ENCODE measurements around the gene SMG6. TPM values are rescaled to one million over a fixed set of nuclear protein-coding genes. Genes with fewer than 3 reads are reported as not detected.

The SMG6 gene
- total and polyA plus RNA-seq, 2 donors (not counting 3 experiments of a cell fraction or from before 2014, with no cell fraction given), result 40.1 to 42.2 TPM

DNA sequence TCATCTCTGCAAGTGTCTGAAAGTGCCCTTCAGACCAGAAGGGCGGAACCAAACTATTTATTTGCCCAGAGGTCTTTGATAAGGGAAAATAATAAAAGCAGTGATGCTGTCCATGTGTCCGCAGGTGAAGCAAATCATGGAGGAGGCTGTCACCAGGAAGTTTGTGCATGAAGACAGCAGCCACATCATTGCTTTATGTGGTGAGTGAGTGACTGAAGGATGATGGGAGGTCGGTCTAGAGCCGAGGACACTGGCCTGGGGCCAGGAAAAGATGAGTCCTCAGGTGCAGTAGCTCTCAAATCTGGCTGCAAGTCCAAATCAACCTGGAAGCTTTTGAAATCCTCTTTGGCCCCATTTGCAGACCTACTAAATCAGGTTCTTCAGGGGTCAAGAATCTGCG, 39.8 kb upstream of the SMG6 start:
- no peaks in the 10 kb centered on the region for H3K9me3 ChIP-seq (replicated peaks; ENCODE audit: control insufficient read depth, insufficient read depth, low read length)
- H3K27me3 ChIP-seq (ENCODE audit: control insufficient read depth in 2 of 2, insufficient read depth in 2 of 2, low read length in 2 of 2), result no peaks in the 10 kb centered on the region
- H3K4me3 ChIP-seq (replicated peaks in 1 of 3; ENCODE audit: insufficient read depth in 1 of 3, low read depth in 1 of 3, low read length in 3 of 3), result no peak overlapping the region
- no peak for TF ChIP-seq FOS (IDR thresholded peaks at IDR 0.05; ENCODE audit: borderline replicate concordance, insufficient read depth, low read length)
- TF ChIP-seq POLR2AphosphoS5 (IDR thresholded peaks at IDR 0.05; ENCODE audit: insufficient read depth, low read depth, low read length), result no peak
- no peak for TF ChIP-seq CTCF (IDR thresholded peaks at IDR 0.05; ENCODE audit: extremely low read depth in 1 of 2, insufficient read depth in 1 of 2, low read depth in 1 of 2, low read length in 2 of 2)
- TF ChIP-seq GATA2 (IDR thresholded peaks at IDR 0.05; ENCODE audit: insufficient read depth, insufficient read length, low read depth, low read length), result no peak
- no peak for TF ChIP-seq EZH2 (IDR thresholded peaks at IDR 0.05; ENCODE audit: borderline replicate concordance, low read depth, low read length, severe bottlenecking)
- TF ChIP-seq POLR2A (IDR thresholded peaks at IDR 0.05; ENCODE audit: low read depth, low read length), result no peak
- no peak for TF ChIP-seq JUN (IDR thresholded peaks at IDR 0.05; ENCODE audit: borderline replicate concordance, insufficient read depth, insufficient read length, low read depth)
- TF ChIP-seq MYC (IDR thresholded peaks at IDR 0.05; ENCODE audit: low read depth, low read length), result no peak
- TF ChIP-seq, protein P1, sequence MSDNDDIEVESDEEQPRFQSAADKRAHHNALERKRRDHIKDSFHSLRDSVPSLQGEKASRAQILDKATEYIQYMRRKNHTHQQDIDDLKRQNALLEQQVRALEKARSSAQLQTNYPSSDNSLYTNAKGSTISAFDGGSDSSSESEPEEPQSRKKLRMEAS (IDR thresholded peaks at IDR 0.05; ENCODE audit: insufficient read depth, insufficient read length), result no peak
- no peak overlapping the region for H2AFZ ChIP-seq (ENCODE audit: low read depth, low read length)
- no peaks in the 10 kb centered on the region for H4K20me1 ChIP-seq (replicated peaks; ENCODE audit: control insufficient read depth, extremely low read depth, insufficient read depth, low read length)
- DNase-seq (ENCODE audit: low read depth, low spot score) (no peak), FAIRE-seq (no peak)
- no peak overlapping the region for H3K27ac ChIP-seq (ENCODE audit: insufficient read depth, low read depth, low read length)
- H3K4me2 ChIP-seq (ENCODE audit: insufficient read depth, low read length), result no peak overlapping the region
- ChIA-PET CTCF (interaction anchor here (1.2 to 1.7 kb wide), 2 partner anchors 9 to 17 kb away, joined by 3 to 4 read pairs; no protein-coding TSS in a partner anchor), POLR2A (no interaction called here)
- intact Hi-C loops (cut with micrococcal nuclease), result no loop called here
- H3K9me1 ChIP-seq (replicated peaks; ENCODE audit: control insufficient read depth, extremely low read depth, insufficient read depth, low read length), result no peaks in the 10 kb centered on the region
- no peak overlapping the region for H3K9ac ChIP-seq (replicated peaks; ENCODE audit: extremely low read depth, insufficient read depth, low read length)
- BruUV-seq (replicated peaks), result no TSS peak
- H3K36me3 ChIP-seq (ENCODE audit: control insufficient read depth in 2 of 2, extremely low read depth in 1 of 2, insufficient read depth in 2 of 2, low read length in 2 of 2), result peaks cover 0 to 9% of the 10 kb centered on the region in 2 experiments
- dilution Hi-C loops (cut with MboI; ENCODE audit: extremely low pct_ligation_motif_present, low sequenced_read_pairs), result no loop called here
- H3K4me1 ChIP-seq (ENCODE audit: control insufficient read depth, extremely low read depth, insufficient read depth, low read length), result no peaks in the 10 kb centered on the region
- H3K79me2 ChIP-seq (ENCODE audit: control insufficient read depth, insufficient read depth, low read length), result peaks cover under 1% of the 10 kb centered on the region
